ENCODE measurements around the gene MCCD1. TPM values are rescaled to one million over a fixed set of nuclear protein-coding genes. Genes with fewer than 3 reads are reported as not detected.
A peak's percentile ranks its signal among the peaks of the same experiment; 100 is the strongest.

The MCCD1 gene
- total RNA-seq, 1 donor from 2014 or later, result not detected

DNA sequence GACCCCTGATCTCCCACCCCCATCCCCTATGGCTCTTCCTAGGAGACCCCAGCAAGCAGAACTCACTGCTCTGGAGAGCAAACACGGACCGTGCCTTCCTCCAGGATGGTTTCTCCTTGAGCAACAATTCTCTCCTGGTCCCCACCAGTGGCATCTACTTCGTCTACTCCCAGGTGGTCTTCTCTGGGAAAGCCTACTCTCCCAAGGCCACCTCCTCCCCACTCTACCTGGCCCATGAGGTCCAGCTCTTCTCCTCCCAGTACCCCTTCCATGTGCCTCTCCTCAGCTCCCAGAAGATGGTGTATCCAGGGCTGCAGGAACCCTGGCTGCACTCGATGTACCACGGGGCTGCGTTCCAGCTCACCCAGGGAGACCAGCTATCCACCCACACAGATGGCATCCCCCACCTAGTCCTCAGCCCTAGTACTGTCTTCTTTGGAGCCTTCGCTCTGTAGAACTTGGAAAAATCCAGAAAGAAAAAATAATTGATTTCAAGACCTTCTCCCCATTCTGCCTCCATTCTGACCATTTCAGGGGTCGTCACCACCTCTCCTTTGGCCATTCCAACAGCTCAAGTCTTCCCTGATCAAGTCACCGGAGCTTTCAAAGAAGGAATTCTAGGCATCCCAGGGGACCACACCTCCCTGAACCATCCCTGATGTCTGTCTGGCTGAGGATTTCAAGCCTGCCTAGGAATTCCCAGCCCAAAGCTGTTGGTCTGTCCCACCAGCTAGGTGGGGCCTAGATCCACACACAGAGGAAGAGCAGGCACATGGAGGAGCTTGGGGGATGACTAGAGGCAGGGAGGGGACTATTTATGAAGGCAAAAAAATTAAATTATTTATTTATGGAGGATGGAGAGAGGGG is 44.7 kb downstream of the MCCD1 start:
- Mint-ChIP-seq H3K36me3 (no peaks in the 10 kb centered on the region), H3K4me1 (ENCODE audit: unreplicated experiment) (no peaks in the 10 kb centered on the region), H3K27me3 (peaks cover 39% of the 10 kb centered on the region), H3K4me3 (no peak overlapping the region), H3K27ac (no peak overlapping the region), H3K9me3 (no peaks in the 10 kb centered on the region)
- TF ChIP-seq CTCF (conservative IDR thresholded peaks at IDR 0.05), result no peak
- DNase-seq (ENCODE audit: extremely low spot score, unreplicated experiment), result no peak

DNA sequence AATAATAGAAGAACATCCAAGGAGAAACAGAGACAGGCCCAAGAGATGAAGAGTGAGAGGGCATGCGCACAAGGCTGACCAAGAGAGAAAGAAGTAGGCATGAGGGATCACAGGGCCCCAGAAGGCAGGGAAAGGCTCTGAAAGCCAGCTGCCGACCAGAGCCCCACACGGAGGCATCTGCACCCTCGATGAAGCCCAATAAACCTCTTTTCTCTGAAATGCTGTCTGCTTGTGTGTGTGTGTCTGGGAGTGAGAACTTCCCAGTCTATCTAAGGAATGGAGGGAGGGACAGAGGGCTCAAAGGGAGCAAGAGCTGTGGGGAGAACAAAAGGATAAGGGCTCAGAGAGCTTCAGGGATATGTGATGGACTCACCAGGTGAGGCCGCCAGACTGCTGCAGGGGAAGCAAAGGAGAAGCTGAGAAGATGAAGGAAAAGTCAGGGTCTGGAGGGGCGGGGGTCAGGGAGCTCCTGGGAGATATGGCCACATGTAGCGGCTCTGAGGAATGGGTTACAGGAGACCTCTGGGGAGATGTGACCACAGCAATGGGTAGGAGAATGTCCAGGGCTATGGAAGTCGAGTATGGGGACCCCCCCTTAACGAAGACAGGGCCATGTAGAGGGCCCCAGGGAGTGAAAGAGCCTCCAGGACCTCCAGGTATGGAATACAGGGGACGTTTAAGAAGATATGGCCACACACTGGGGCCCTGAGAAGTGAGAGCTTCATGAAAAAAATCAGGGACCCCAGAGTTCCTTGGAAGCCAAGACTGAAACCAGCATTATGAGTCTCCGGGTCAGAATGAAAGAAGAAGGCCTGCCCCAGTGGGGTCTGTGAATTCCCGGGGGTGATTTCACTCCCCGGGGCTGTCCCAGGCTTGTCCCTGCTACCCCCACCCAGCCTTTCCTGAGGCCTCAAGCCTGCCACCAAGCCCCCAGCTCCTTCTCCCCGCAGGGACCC is 45.6 kb downstream of the MCCD1 start:
- Mint-ChIP-seq H3K9me3 (no peaks in the 10 kb centered on the region), H3K4me1 (ENCODE audit: unreplicated experiment) (no peaks in the 10 kb centered on the region), H3K36me3 (no peaks in the 10 kb centered on the region), H3K27me3 (peaks cover 32% of the 10 kb centered on the region), H3K4me3 (no peak overlapping the region), H3K27ac (no peak overlapping the region)
- no peak for DNase-seq (ENCODE audit: extremely low spot score, unreplicated experiment)
- TF ChIP-seq CTCF (conservative IDR thresholded peaks at IDR 0.05), result no peak

DNA sequence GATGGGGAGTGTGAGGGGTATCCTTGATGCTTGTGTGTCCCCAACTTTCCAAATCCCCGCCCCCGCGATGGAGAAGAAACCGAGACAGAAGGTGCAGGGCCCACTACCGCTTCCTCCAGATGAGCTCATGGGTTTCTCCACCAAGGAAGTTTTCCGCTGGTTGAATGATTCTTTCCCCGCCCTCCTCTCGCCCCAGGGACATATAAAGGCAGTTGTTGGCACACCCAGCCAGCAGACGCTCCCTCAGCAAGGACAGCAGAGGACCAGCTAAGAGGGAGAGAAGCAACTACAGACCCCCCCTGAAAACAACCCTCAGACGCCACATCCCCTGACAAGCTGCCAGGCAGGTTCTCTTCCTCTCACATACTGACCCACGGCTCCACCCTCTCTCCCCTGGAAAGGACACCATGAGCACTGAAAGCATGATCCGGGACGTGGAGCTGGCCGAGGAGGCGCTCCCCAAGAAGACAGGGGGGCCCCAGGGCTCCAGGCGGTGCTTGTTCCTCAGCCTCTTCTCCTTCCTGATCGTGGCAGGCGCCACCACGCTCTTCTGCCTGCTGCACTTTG is 46.7 kb downstream of the MCCD1 start, which contains the start of gene TNF:
Gene TNF (plus strand): TSS at position 231 of the 567 bp plus-strand sequence. CDS start 177 bp downstream, at position 408.
- Mint-ChIP-seq H3K36me3 (no peaks in the 10 kb centered on the region), H3K27ac (no peak within 1 kb of the TSS)
- no peak for TF ChIP-seq CTCF (conservative IDR thresholded peaks at IDR 0.05)

DNA sequence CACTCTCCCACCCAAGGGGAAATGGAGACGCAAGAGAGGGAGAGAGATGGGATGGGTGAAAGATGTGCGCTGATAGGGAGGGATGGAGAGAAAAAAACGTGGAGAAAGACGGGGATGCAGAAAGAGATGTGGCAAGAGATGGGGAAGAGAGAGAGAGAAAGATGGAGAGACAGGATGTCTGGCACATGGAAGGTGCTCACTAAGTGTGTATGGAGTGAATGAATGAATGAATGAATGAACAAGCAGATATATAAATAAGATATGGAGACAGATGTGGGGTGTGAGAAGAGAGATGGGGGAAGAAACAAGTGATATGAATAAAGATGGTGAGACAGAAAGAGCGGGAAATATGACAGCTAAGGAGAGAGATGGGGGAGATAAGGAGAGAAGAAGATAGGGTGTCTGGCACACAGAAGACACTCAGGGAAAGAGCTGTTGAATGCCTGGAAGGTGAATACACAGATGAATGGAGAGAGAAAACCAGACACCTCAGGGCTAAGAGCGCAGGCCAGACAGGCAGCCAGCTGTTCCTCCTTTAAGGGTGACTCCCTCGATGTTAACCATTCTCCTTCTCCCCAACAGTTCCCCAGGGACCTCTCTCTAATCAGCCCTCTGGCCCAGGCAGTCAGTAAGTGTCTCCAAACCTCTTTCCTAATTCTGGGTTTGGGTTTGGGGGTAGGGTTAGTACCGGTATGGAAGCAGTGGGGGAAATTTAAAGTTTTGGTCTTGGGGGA is 47.4 kb downstream of the MCCD1 start:
- Mint-ChIP-seq H3K27me3 (peaks cover 29% of the 10 kb centered on the region), H3K27ac (no peak overlapping the region), H3K9me3 (no peaks in the 10 kb centered on the region), H3K4me1 (ENCODE audit: unreplicated experiment) (peaks cover 6% of the 10 kb centered on the region), H3K4me3 (peak overlapping the region; percentile 4), H3K36me3 (no peaks in the 10 kb centered on the region)
- DNase-seq (ENCODE audit: extremely low spot score, unreplicated experiment), result no peak
- no peak for TF ChIP-seq CTCF (conservative IDR thresholded peaks at IDR 0.05)

More for the DNA sequence above, 46.7 kb downstream of the MCCD1 start, which contains the start of gene TNF:
- H3K4me3 Mint-ChIP-seq, result peak within 1 kb of the TSS; percentile 4
- peaks cover 26% of the 10 kb centered on the region for H3K27me3 Mint-ChIP-seq
- no peaks in the 10 kb centered on the region for H3K9me3 Mint-ChIP-seq
- no peak for DNase-seq (ENCODE audit: extremely low spot score, unreplicated experiment)
- peaks cover 1% of the 10 kb centered on the region for H3K4me1 Mint-ChIP-seq (ENCODE audit: unreplicated experiment)
